H9 (cell line): ENCODE results near the gene GAR1. TPM values are rescaled to one million over a fixed set of nuclear protein-coding genes. Genes with fewer than 3 reads are reported as not detected.
"Not testable (repeated sequence)": the region's sequence is repeated elsewhere in the genome, so short reads cannot be mapped to it uniquely, and the experiment has no call there.

Experiments
- DNase-seq: peaks from one replicate; pipeline ENCODE4 v3.0.0-alpha.2; 2017
- H2AFZ ChIP-seq: one replicate; pipeline ENCODE4 v1.6.1; 2013; ENCODE audit warnings: mild to moderate bottlenecking, low read length, control low read depth, moderate library complexity
- H2AK5ac ChIP-seq: 2 replicates; pipeline ENCODE4 v1.6.1; 2013; ENCODE audit warnings: low read length, control low read depth, mixed read lengths; ENCODE audit not compliant: insufficient read length
- H2BK120ac ChIP-seq: one replicate; pipeline ENCODE4 v1.6.1; 2013; ENCODE audit warnings: low read depth, mild to moderate bottlenecking, low read length, control low read depth, inconsistent platforms; ENCODE audit not compliant: poor library complexity, severe bottlenecking
- H2BK12ac ChIP-seq: 2 replicates; pipeline ENCODE4 v1.6.1; 2013; ENCODE audit warnings: low read length, control low read depth, mixed read lengths, low read depth; ENCODE audit not compliant: insufficient read length
- H2BK15ac ChIP-seq: 2 replicates; pipeline ENCODE4 v1.6.1; 2013; ENCODE audit warnings: low read depth, low read length, control low read depth
- H2BK20ac ChIP-seq: one replicate; pipeline ENCODE4 v1.6.1; 2013; ENCODE audit warnings: low read depth, mild to moderate bottlenecking, low read length, control low read depth, inconsistent platforms; ENCODE audit not compliant: poor library complexity, severe bottlenecking
- H2BK5ac ChIP-seq: 2 replicates; pipeline ENCODE4 v1.6.1; 2013; ENCODE audit warnings: low read length, control low read depth, mixed read lengths; ENCODE audit not compliant: insufficient read length
- H3K14ac ChIP-seq: 2 replicates; pipeline ENCODE4 v1.6.1; 2013; ENCODE audit warnings: low read length, control low read depth; ENCODE audit not compliant: insufficient read depth
- H3K18ac ChIP-seq: 2 replicates; pipeline ENCODE4 v1.6.1; 2013; ENCODE audit warnings: low read depth, mild to moderate bottlenecking, mixed read lengths, low read length, control low read depth; ENCODE audit not compliant: insufficient read length
- H3K23ac ChIP-seq: 2 replicates; pipeline ENCODE4 v1.6.1; 2013; ENCODE audit warnings: low read length, control low read depth, mixed read lengths, low read depth; ENCODE audit not compliant: insufficient read length
- H3K23me2 ChIP-seq: 2 replicates; pipeline ENCODE4 v1.6.1; 2013; ENCODE audit warnings: low read depth, mild to moderate bottlenecking, mixed read lengths, low read length, control low read depth; ENCODE audit not compliant: insufficient read length, poor library complexity, severe bottlenecking
- H3K27ac ChIP-seq: 2 replicates; pipeline ENCODE4 v1.5.1; 2013; ENCODE audit warnings: low read length, control low read depth, mixed read lengths, low read depth; ENCODE audit not compliant: insufficient read length
- H3K27me3 ChIP-seq: 2 replicates; pipeline ENCODE4 v1.6.1; 2013; ENCODE audit warnings: low read length, control low read depth, inconsistent platforms; ENCODE audit not compliant: insufficient read depth
- H3K4ac ChIP-seq: 2 replicates; pipeline ENCODE4 v1.6.1; 2013; ENCODE audit warnings: low read depth, mild to moderate bottlenecking, control low read depth, inconsistent platforms, low read length, moderate library complexity
- H3K4me1 ChIP-seq: 2 replicates; pipeline ENCODE4 v1.6.1; 2013; ENCODE audit warnings: low read length, control low read depth, inconsistent platforms; ENCODE audit not compliant: insufficient read depth
- H3K4me2 ChIP-seq: 2 replicates; pipeline ENCODE4 v1.6.1; 2013; ENCODE audit warnings: low read length, control low read depth, mixed read lengths; ENCODE audit not compliant: insufficient read length, insufficient read depth
- H3K56ac ChIP-seq: 2 replicates; pipeline ENCODE4 v1.6.1; 2013; ENCODE audit warnings: low read depth, mild to moderate bottlenecking, mixed read lengths, low read length, control low read depth; ENCODE audit not compliant: insufficient read length
- H3K79me1 ChIP-seq: 2 replicates; pipeline ENCODE4 v1.6.1; 2013; ENCODE audit warnings: low read depth, mild to moderate bottlenecking, moderate library complexity, low read length, control low read depth, inconsistent platforms; ENCODE audit not compliant: insufficient read depth, poor library complexity, severe bottlenecking
- H3K79me2 ChIP-seq: 2 replicates; pipeline ENCODE4 v1.6.1; 2013; ENCODE audit warnings: low read length, control low read depth, inconsistent platforms; ENCODE audit not compliant: insufficient read depth
- H3K9ac ChIP-seq: 2 replicates; pipeline ENCODE4 v1.6.1; 2013; ENCODE audit warnings: low read length, control low read depth, mixed read lengths; ENCODE audit not compliant: insufficient read length; ENCODE audit errors: extremely low read depth
- H3K9me3 ChIP-seq: one replicate; pipeline ENCODE4 v1.6.1; 2013; ENCODE audit warnings: low read depth, low read length, inconsistent platforms; ENCODE audit not compliant: control insufficient read depth
- H3T11ph ChIP-seq: one replicate; pipeline ENCODE4 v1.6.1; 2013; ENCODE audit warnings: mild to moderate bottlenecking, low read length, control low read depth, inconsistent platforms
- H4K20me1 ChIP-seq: one replicate; pipeline ENCODE4 v1.6.1; 2013; ENCODE audit not compliant: control insufficient read depth, insufficient read length, insufficient read depth
- H4K5ac ChIP-seq: 2 replicates; pipeline ENCODE4 v1.6.1; 2013; ENCODE audit warnings: low read depth, mild to moderate bottlenecking, mixed read lengths, low read length, control low read depth; ENCODE audit not compliant: insufficient read length
- H4K8ac ChIP-seq: replicated peaks from 2 replicates; pipeline ENCODE4 v1.6.1; 2013; ENCODE audit warnings: low read length, control low read depth, mixed read lengths, low read depth; ENCODE audit not compliant: insufficient read length
- H4K91ac ChIP-seq: 2 replicates; pipeline ENCODE4 v1.6.1; 2013; ENCODE audit warnings: low read depth, mild to moderate bottlenecking, moderate library complexity, mixed read lengths, low read length, control low read depth; ENCODE audit not compliant: insufficient read length
- H3K27ac Mint-ChIP-seq, 3 experiments: 2 replicates in 2 of 3; 3 replicates in 1 of 3; pipeline ENCODE4 v1.8.0; 2020 to 2021; ENCODE audit warnings: mixed read lengths in 3 of 3, mild to moderate bottlenecking in 1 of 3, moderate library complexity in 1 of 3
- H3K27me3 Mint-ChIP-seq: 2 replicates; pipeline ENCODE4 v1.8.0; 2021; ENCODE audit warnings: low read depth, mild to moderate bottlenecking, moderate library complexity, mixed read lengths
- H3K36me3 Mint-ChIP-seq, 3 experiments: 2 replicates in 2 of 3; 3 replicates in 1 of 3; pipeline ENCODE4 v1.8.0; 2020 to 2021; ENCODE audit warnings: low read depth in 3 of 3, mixed read lengths in 3 of 3; ENCODE audit not compliant: insufficient read depth in 1 of 3
- H3K4me1 Mint-ChIP-seq, 2 experiments: 2 replicates each; pipeline ENCODE4 v1.8.0; 2020; ENCODE audit warnings: mixed read lengths in 2 of 2
- H3K4me3 Mint-ChIP-seq, 2 experiments: 2 replicates in 1 of 2; 3 replicates in 1 of 2; pipeline ENCODE4 v1.8.0; 2020 to 2021; ENCODE audit warnings: mild to moderate bottlenecking in 2 of 2, mixed read lengths in 2 of 2, moderate library complexity in 1 of 2
- H3K9me3 Mint-ChIP-seq, 2 experiments: 2 replicates in 1 of 2; 3 replicates in 1 of 2; pipeline ENCODE4 v1.8.0; 2020; ENCODE audit warnings: mild to moderate bottlenecking in 2 of 2, mixed read lengths in 2 of 2, moderate library complexity in 1 of 2
- CTCF ChIP-seq: fragments of 200-600 bp; sonication (generic); conservative IDR thresholded peaks from 3 replicates; pipeline ENCODE4 v1.8.0; 2021; ENCODE audit warnings: antibody characterized with exemption, mild to moderate bottlenecking
- WGBS: extraction: QIAGEN DNeasy Blood & Tissue Kit; methylation state at CpG from one replicate; pipeline ENCODE4 v1.1.7; 2013; ENCODE audit warnings: missing lambda C conversion rate, low lambda C conversion rate, mixed read lengths; ENCODE audit not compliant: insufficient read length; ENCODE audit errors: extremely low coverage; 5-methylcytosine and 5-hydroxymethylcytosine counted together
- total RNA-seq: library from RNA; stranded (reverse); gene quantifications from 2 replicates; pipeline ENCODE4 v1.2.1, GENCODE V29; 2021

Gene GAR1
- total RNA-seq, 1 experiment from 2014 or later, result 45.3 TPM

GRCh38 chr4:109850601-109851000 is 35.0 kb downstream of the GAR1 start:
- H3K9me3 Mint-ChIP-seq, result peaks cover 0 to 2% of the 10 kb centered on the region in 2 experiments; a peak in 2 of 5 replicates
- H4K91ac ChIP-seq, result no peak overlapping the region
- H2BK15ac ChIP-seq, result no peak overlapping the region
- H3K4ac ChIP-seq, result no peak overlapping the region
- H3K27me3 Mint-ChIP-seq, result no peaks in the 10 kb centered on the region; the same call in 1 of the 2 replicates
- no peak overlapping the region for H4K5ac ChIP-seq
- H3K79me1 ChIP-seq, result no peaks in the 10 kb centered on the region
- H3K27me3 ChIP-seq, result no peaks in the 10 kb centered on the region
- H3K27ac Mint-ChIP-seq, result peak overlapping the region in 1 of 3 experiments; percentile 62; a peak in 1 of 7 replicates
- no peak overlapping the region for H2BK20ac ChIP-seq
- H4K8ac ChIP-seq, result no peak overlapping the region
- peaks cover 0 to 14% of the 10 kb centered on the region in 2 experiments; a peak in 2 of 4 replicates for H3K4me1 Mint-ChIP-seq
- H3K18ac ChIP-seq, result no peak overlapping the region
- no peak overlapping the region for H3K4me3 Mint-ChIP-seq
- H3K79me2 ChIP-seq, result no peaks in the 10 kb centered on the region
- no peaks in the 10 kb centered on the region for H3K23me2 ChIP-seq
- no peak overlapping the region for H2AK5ac ChIP-seq
- H3K4me2 ChIP-seq, result no peak overlapping the region
- WGBS, result no CpG with 5 or more reads among the region's 5 CpGs
- no peak for DNase-seq
- H3K9ac ChIP-seq, result no peak overlapping the region
- no peak overlapping the region for H3K14ac ChIP-seq
- H2AFZ ChIP-seq, result no peak overlapping the region
- no peaks in the 10 kb centered on the region for H3K4me1 ChIP-seq
- no peaks in the 10 kb centered on the region for H3K9me3 ChIP-seq
- no peak overlapping the region for H3K27ac ChIP-seq
- no peak overlapping the region for H3K23ac ChIP-seq
- no peak overlapping the region for H2BK12ac ChIP-seq
- H3K36me3 Mint-ChIP-seq, result no peaks in the 10 kb centered on the region
- no peak overlapping the region for H2BK5ac ChIP-seq
- no peak overlapping the region for H3T11ph ChIP-seq
- H2BK120ac ChIP-seq, result no peak overlapping the region
- TF ChIP-seq CTCF, result no peak
- H4K20me1 ChIP-seq, result no peaks in the 10 kb centered on the region
- H3K56ac ChIP-seq, result no peak overlapping the region

GRCh38 chr4:109859426-109860300 is 44.1 kb downstream of the GAR1 start:
- not testable (repeated sequence) for H4K20me1 ChIP-seq, H3K18ac ChIP-seq, H3K14ac ChIP-seq, H4K8ac ChIP-seq, H3K9ac ChIP-seq, H2AK5ac ChIP-seq, H4K5ac ChIP-seq, H2BK120ac ChIP-seq, H3K23ac ChIP-seq, H3K27ac ChIP-seq, H3K27me3 Mint-ChIP-seq, H3K9me3 ChIP-seq, H2AFZ ChIP-seq, H3K79me2 ChIP-seq, H3K4me1 Mint-ChIP-seq, H4K91ac ChIP-seq, DNase-seq, H3T11ph ChIP-seq, H3K4me2 ChIP-seq, H3K4me1 ChIP-seq, H2BK15ac ChIP-seq, H3K4ac ChIP-seq, H2BK12ac ChIP-seq, H3K79me1 ChIP-seq, H2BK5ac ChIP-seq, H2BK20ac ChIP-seq, H3K23me2 ChIP-seq, H3K27ac Mint-ChIP-seq, H3K27me3 ChIP-seq, H3K36me3 Mint-ChIP-seq, H3K56ac ChIP-seq, H3K4me3 Mint-ChIP-seq
- WGBS, result no CpG with 5 or more reads among the region's 4 CpGs
- peaks cover 10 to 16% of the 10 kb centered on the region in 2 experiments; a peak in 4 of 5 replicates for H3K9me3 Mint-ChIP-seq
